MCF 10A (cell line): ENCODE results near the gene MAK. TPM values are rescaled to one million over a fixed set of nuclear protein-coding genes. Genes with fewer than 3 reads are reported as not detected.

Source experiments
- BruUV-seq: library from RNA; stranded (reverse); fragments of 400-500 nt; replicated peaks from 2 replicates; lab custom pipeline; 2021; lab: Mats Ljungman, UMichigan
- CTCF ChIA-PET: fragments of 300-600 bp; sonication (Branson Sonifier 250); formaldehyde crosslinking; extraction: SDS; loops from one replicate; lab custom pipeline; 2021; ENCODE audit warnings: antibody characterized with exemption, inconsistent platforms; lab: Yijun Ruan, JAX
- POLR2A ChIA-PET: fragments of 300-600, 350-650 bp; sonication (Branson Sonifier 250); formaldehyde crosslinking; extraction: SDS; loops from one replicate; lab custom pipeline; 2020; ENCODE audit warnings: antibody characterized with exemption, inconsistent platforms; lab: Yijun Ruan, JAX
- DNase-seq: peaks from one replicate; pipeline ENCODE4 v3.0.0-alpha.2; 2018; ENCODE audit not compliant: unreplicated experiment
- H3K27ac Mint-ChIP-seq: one replicate; pipeline ENCODE4 v1.8.0; 2022; ENCODE audit warnings: mild to moderate bottlenecking, low read depth, mixed read lengths; ENCODE audit not compliant: unreplicated experiment
- H3K27me3 Mint-ChIP-seq: one replicate; pipeline ENCODE4 v1.8.0; 2022; ENCODE audit warnings: mixed read lengths; ENCODE audit not compliant: insufficient read depth, unreplicated experiment
- H3K36me3 Mint-ChIP-seq: one replicate; pipeline ENCODE4 v1.8.0; 2022; ENCODE audit warnings: mild to moderate bottlenecking, moderate library complexity, mixed read lengths; ENCODE audit not compliant: insufficient read depth, unreplicated experiment
- H3K4me1 Mint-ChIP-seq: one replicate; pipeline ENCODE4 v1.8.0; 2022; ENCODE audit warnings: mixed read lengths; ENCODE audit not compliant: insufficient read depth, unreplicated experiment
- H3K4me3 Mint-ChIP-seq: one replicate; pipeline ENCODE4 v1.8.0; 2022; ENCODE audit warnings: mild to moderate bottlenecking, moderate library complexity, mixed read lengths; ENCODE audit not compliant: unreplicated experiment
- H3K9me3 Mint-ChIP-seq: one replicate; pipeline ENCODE4 v1.8.0; 2022; ENCODE audit warnings: mixed read lengths; ENCODE audit not compliant: unreplicated experiment
- CTCF ChIP-seq: fragments of 200-600 bp; IDR thresholded peaks from one replicate; pipeline ENCODE4 v1.8.0; 2022; ENCODE audit warnings: antibody characterized with exemption, mild to moderate bottlenecking; ENCODE audit not compliant: unreplicated experiment
- intact Hi-C: fragments of 100-400 bp; cut with micrococcal nuclease; formaldehyde crosslinking; loops from 2 replicates; pipeline ENCODE4 v1.14.1; 2022
- total RNA-seq: library from RNA; stranded (reverse); gene quantifications from 2 replicates; pipeline ENCODE4 v1.2.3, GENCODE V29; 2022

The MAK gene
- total RNA-seq, 1 experiment from 2014 or later: not detected

GRCh38 chr6:10852361-10852960 is 14.1 kb upstream of the MAK start:
- Mint-ChIP-seq H3K4me3 (no peak overlapping the region), H3K27ac (no peak overlapping the region), H3K4me1 (no peaks in the 10 kb centered on the region), H3K27me3 (no peaks in the 10 kb centered on the region), H3K36me3 (no peaks in the 10 kb centered on the region), H3K9me3 (peaks cover 14% of the 10 kb centered on the region)
- TF ChIP-seq CTCF: no peak
- POLR2A ChIA-PET: interaction anchor here (0.7 kb wide), 1 partner anchor 15 kb away, joined by 3 read pairs; the partner anchor contains the start of gene MAK
- BruUV-seq: no TSS peak
- intact Hi-C loops: no loop called here
- CTCF ChIA-PET: interaction anchor here (0.8 kb wide), 1 partner anchor 217 kb away, joined by 5 read pairs; no protein-coding TSS in a partner anchor
- no peak for DNase-seq

GRCh38 chr6:10850728-10851127 is 12.4 kb upstream of the MAK start:
- no peak overlapping the region for H3K4me3 Mint-ChIP-seq
- no peak for DNase-seq
- no peak overlapping the region for H3K27ac Mint-ChIP-seq
- no peaks in the 10 kb centered on the region for H3K36me3 Mint-ChIP-seq
- peaks cover 14% of the 10 kb centered on the region for H3K9me3 Mint-ChIP-seq
- TF ChIP-seq CTCF: no peak
- CTCF ChIA-PET: interaction anchor here (0.6 kb wide), 1 partner anchor 211 kb away, joined by 3 read pairs; no protein-coding TSS in a partner anchor
- H3K4me1 Mint-ChIP-seq: no peaks in the 10 kb centered on the region
- BruUV-seq: no TSS peak
- intact Hi-C loops: no loop called here
- H3K27me3 Mint-ChIP-seq: peaks cover 4% of the 10 kb centered on the region
- POLR2A ChIA-PET: interaction anchor here (1.0 kb wide), 1 partner anchor 13 kb away, joined by 5 read pairs; the partner anchor contains the start of gene MAK

GRCh38 chr6:10849901-10850300 is 11.6 kb upstream of the MAK start:
- Mint-ChIP-seq H3K36me3 (no peaks in the 10 kb centered on the region), H3K4me3 (no peak overlapping the region), H3K4me1 (no peaks in the 10 kb centered on the region), H3K27me3 (peaks cover 11% of the 10 kb centered on the region), H3K27ac (no peak overlapping the region), H3K9me3 (peaks cover 9% of the 10 kb centered on the region)
- ChIA-PET POLR2A (no interaction called here), CTCF (no interaction called here)
- TF ChIP-seq CTCF: no peak
- intact Hi-C loops: loop anchor here (5.0 kb wide), 1 partner anchor 217 kb away; no protein-coding TSS in a partner anchor
- DNase-seq: no peak
- BruUV-seq: no TSS peak

GRCh38 chr6:10847684-10848083 is 9.3 kb upstream of the MAK start:
- no peaks in the 10 kb centered on the region for H3K4me1 Mint-ChIP-seq
- BruUV-seq: no TSS peak
- no peak overlapping the region for H3K27ac Mint-ChIP-seq
- POLR2A ChIA-PET: no interaction called here
- TF ChIP-seq CTCF: peak; percentile 21
- peaks cover 11% of the 10 kb centered on the region for H3K27me3 Mint-ChIP-seq
- no peak overlapping the region for H3K4me3 Mint-ChIP-seq
- peak; percentile 11 for DNase-seq
- H3K9me3 Mint-ChIP-seq: no peaks in the 10 kb centered on the region
- H3K36me3 Mint-ChIP-seq: no peaks in the 10 kb centered on the region
- intact Hi-C loops: loop anchor here (5.0 kb wide), 1 partner anchor 220 kb away; no protein-coding TSS in a partner anchor
- CTCF ChIA-PET: interaction anchor here (0.6 to 1.8 kb wide), 4 partner anchors 10 to 347 kb away, joined by 3 to 7 read pairs (median 3); no protein-coding TSS in a partner anchor
